Measurements from ENCODE around the gene XYLT2. TPM values are rescaled to one million over a fixed set of nuclear protein-coding genes. Genes with fewer than 3 reads are reported as not detected.
"Not testable (repeated sequence)": the region's sequence is repeated elsewhere in the genome, so short reads cannot be mapped to it uniquely, and the experiment has no call there.

XYLT2 gene
- polyA plus RNA-seq, 4 donors, result 17.9 to 25.8 (median 19.0) TPM

GRCh38 chr17:50318501-50319285 lies 27.2 kb upstream of the XYLT2 start:
- peak; percentile 50 to 75 (median 68) for DNase-seq (ENCODE audit: low read depth in 4 of 4, low spot score in 3 of 4)

DNA sequence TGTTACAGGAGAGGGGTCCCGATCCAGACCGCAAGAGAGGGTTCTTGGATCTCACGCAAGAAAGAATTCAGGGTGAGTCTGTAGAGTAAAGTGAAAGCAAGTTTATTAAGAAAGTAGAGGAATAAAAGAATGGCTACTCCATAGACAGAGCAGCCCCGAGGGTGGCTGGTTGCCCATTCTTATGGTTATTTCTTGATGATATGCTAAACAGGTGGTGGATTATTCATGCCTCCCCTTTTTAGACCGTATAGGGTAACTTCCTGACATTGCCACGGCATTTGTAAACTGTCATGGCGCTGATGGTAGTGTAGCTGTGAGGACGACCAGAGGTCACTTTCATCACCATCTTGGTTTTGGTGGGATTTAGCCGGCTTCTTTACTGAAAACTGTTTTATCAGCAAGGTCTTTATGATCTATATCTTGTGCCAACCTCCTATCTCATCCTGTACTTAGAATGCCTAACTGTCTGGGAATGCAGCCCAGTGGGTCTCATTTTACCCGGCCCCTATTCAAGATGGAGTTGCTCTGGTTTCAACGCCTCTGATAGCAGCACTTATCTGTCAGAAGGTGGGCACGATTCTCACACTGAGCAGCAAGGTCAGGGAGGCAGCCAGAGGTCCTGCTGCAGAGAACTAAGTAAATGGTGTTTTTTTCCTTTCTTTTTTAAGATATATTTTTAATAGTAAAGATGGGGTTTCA lies 26.5 kb upstream of the XYLT2 start:
- no peak for DNase-seq (ENCODE audit: low read depth in 4 of 4, low spot score in 3 of 4)

GRCh38 chr17:50322271-50322670 lies 23.7 kb upstream of the XYLT2 start:
- no peak for DNase-seq (ENCODE audit: low read depth in 4 of 4, low spot score in 3 of 4)

- no peak for DNase-seq (ENCODE audit: low read depth in 4 of 4, low spot score in 3 of 4)
Observed at GRCh38 chr17:50323060-50323459, 22.9 kb upstream of the XYLT2 start.

DNA sequence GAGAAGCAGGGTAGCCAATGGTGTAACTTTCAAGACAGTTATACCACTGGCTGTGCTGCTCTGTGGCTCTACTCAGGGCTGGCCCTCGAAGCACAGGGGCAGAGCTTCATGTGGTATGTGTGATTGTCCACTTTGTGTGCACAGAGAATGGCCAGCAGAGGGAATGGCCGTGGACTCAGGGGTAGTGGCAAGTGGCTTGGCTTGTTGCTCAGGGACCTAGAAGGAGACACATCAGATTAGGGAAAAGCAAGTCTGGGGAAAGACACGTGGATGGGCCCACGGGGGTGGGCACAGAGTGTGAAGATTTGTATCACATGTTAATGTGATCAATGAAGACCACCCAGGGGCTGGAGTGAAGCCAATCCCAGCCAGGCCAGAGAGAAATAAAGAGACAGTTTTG lies 20.0 kb upstream of the XYLT2 start:
- no peak for DNase-seq (ENCODE audit: low read depth in 4 of 4, low spot score in 3 of 4)

- no peak for DNase-seq (ENCODE audit: low read depth in 4 of 4, low spot score in 3 of 4)
Observed at GRCh38 chr17:50326831-50327364, 19.0 kb upstream of the XYLT2 start.

DNA sequence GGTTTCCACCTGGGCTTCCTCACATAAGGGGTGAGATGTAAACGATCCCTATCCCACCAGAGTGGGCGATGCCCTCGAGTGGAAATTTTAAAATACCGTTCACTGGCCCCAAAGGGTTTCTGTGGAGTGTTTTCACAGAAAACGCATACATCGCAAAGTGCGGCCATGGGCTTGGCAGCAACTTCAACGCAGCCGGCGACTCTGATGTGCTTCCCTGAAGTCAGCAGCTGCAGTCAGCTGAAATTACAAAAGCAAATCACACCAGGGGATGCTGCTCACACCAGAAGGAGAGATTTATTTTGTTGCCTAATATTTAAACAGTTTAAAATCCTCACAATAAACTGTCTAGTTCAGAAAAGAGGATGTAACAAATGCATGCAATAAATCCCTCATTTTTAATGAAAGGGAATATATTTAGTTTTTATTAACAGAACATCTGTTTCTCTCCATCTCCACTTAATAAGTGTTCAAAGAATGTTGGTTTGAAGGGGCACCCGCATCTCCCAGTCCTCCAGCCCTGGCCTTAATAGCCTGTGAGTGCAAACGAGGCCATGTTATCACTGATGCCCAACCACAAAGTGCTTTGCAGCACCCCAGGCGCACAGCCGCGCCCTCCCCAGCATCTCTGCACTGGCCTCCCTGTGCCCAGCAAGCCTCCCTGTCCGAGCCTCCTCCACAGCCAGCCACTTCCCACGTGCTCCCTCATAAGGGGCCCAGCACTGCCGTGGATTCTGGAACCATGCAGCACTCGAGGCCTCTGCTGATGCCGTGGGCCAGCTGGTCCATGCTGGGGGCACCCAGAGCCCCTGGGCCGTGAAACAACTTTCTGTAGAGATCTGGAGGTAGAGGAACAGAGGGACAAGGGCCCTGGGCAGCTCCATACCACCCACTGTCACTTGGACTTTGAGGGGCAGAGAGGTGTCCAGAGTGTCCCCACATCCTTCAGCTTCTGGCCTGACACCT lies 17.3 kb upstream of the XYLT2 start:
- DNase-seq (ENCODE audit: low read depth in 4 of 4, low spot score in 3 of 4), result peak in 1 of 4 donors; percentile 55

GRCh38 chr17:50329716-50330115 lies 16.2 kb upstream of the XYLT2 start:
- no peak for DNase-seq (ENCODE audit: low read depth in 4 of 4, low spot score in 3 of 4)

DNA sequence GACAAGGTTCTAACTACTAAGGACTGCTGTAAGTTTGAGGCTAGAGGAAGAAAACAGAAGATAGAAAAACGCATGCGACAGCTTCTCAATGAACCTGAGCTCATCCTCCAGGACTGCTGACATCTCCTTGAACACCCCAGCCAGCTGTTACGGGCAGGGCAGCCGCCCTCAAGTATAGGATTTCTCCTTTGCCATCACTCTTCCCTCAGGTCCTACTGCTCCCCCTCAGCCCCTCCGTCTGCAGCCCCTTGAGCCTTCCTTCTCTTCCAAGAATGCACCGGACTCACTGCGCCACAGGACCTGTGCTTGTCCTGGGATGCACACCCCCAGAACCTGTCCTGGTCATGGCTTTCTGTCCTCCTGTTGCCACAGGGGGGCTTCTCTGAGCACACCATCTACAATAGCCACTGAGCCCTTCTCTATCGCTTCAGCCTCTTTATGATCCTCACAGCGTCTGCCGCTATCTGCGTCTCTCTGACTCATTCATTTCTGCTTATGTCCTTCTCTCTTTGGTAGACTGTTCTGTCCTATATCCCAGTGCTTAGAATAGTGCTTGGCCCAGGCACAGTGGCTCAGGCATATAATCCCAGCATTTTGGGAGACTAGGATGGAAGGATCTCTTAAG lies 15.7 kb upstream of the XYLT2 start:
- DNase-seq (ENCODE audit: low read depth in 4 of 4, low spot score in 3 of 4), result no peak

GRCh38 chr17:50331085-50331791 lies 14.7 kb upstream of the XYLT2 start:
- no peak for DNase-seq (ENCODE audit: low read depth in 4 of 4, low spot score in 3 of 4)

- DNase-seq (ENCODE audit: low read depth in 4 of 4, low spot score in 3 of 4), result no peak
Observed at GRCh38 chr17:50332196-50332595, 13.7 kb upstream of the XYLT2 start.

- DNase-seq (ENCODE audit: low read depth in 4 of 4, low spot score in 3 of 4), result not testable (repeated sequence)
Observed at GRCh38 chr17:50333291-50334057, 12.5 kb upstream of the XYLT2 start.

GRCh38 chr17:50337956-50338355 lies 8.0 kb upstream of the XYLT2 start:
- DNase-seq (ENCODE audit: low read depth in 4 of 4, low spot score in 3 of 4), result no peak

DNA sequence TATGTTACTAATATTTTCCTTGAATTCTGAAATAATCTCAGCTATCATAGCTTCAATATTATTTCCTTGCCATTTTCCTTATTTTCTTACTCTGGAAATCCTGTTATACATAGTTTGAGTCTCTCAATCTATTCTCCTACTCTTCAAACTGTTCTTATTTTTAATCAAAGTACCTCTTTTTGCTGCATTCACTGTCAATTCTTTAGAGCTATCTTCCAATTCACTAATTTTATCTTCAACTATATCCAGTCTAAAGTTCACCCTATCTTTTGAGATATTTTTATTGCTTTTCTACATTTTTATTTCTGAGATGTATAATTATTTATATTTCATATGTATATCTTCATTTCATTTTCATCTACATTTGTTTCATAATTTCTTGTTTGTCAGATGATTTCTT lies 7.3 kb upstream of the XYLT2 start:
- no peak for DNase-seq (ENCODE audit: low read depth in 4 of 4, low spot score in 3 of 4)

- no peak for DNase-seq (ENCODE audit: low read depth in 4 of 4, low spot score in 3 of 4)
Observed at GRCh38 chr17:50339381-50339780, 6.5 kb upstream of the XYLT2 start.

DNA sequence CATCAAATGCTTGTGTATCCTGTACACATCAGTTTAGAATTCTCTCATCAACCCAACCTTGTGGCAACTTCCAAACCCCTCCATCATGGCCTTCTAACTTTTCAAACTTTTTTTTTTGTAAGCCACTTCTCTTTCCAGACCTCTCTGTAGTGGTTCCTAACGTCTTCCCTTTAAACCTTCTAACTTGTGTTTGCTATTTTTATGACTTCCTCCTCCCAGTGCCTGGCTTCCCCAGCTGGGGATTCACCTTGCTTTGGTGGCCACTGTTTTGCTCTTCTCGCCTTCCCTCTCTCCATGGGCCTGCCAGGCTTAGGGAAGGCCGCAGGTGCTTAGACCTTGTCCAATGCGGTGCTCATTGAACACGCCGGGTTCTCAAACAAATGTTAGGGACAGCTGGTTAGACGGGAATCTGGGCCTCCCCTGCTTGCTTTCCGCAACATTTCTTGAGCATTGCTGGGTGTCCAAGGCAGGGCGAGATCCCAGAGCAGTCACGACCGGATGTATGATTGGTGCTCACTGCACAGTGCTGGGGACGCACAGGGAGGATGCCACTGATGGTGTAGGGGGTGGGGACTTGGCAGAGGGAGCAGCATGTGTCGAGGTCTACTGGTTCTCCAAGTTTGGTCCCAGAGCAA lies 1.1 kb upstream of the XYLT2 start:
- no peak for DNase-seq (ENCODE audit: low read depth in 4 of 4, low spot score in 3 of 4)

DNA sequence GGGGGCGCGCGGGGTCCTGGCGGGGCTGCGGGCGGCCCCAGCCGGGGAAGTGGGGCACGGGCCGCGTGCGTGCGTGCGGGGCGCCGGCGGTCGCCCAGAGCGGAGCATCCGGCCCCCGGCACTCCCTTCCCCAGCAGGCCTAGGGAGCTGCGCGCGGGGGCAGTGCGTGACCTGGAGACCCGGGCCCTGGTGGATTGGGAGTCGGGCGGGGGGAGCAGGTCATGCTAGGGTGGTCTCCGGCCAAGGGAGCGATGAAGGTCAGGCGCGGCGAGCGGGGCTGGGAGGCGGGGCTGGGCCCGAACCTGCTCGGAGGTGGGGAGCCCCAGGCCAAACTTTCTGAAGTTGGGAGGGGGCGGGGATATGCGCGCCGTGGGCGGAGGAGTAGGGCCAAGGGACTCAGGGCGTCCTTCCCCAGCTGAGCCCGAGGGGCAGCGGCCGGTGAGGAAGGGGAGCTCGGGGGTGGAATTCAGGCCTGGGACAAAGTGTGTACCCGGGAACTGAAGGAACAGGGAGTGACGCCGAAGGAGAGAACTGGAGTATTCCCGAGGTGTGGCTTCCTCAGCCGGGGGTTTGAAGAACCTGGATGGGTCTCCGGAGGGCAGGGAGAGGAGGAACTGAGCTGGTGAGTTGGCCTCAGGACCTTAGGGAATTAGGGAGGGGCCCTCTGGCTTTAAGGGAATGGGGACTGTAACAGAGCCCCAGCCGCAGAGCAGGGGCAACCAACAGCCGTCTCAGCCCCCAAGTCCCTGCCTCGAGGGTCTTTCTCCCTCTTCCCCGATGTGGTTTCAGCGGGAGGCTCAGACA lies 589 bp downstream of the XYLT2 start:
- no peak for DNase-seq (ENCODE audit: low read depth in 4 of 4, low spot score in 3 of 4)

Data from right renal pelvis (tissue), 4 donors.